HTERT RPE-1 (cell line): ENCODE measurements around the gene POLR2C.

ENCODE experiments used
- in situ Hi-C: fragments of 300-500 bp; cut with MboI; formaldehyde crosslinking; loops from 4 replicates; pipeline ENCODE4 v1.14.3; 2020; ENCODE audit warnings: low sequenced_read_pairs

Gene POLR2C

DNA sequence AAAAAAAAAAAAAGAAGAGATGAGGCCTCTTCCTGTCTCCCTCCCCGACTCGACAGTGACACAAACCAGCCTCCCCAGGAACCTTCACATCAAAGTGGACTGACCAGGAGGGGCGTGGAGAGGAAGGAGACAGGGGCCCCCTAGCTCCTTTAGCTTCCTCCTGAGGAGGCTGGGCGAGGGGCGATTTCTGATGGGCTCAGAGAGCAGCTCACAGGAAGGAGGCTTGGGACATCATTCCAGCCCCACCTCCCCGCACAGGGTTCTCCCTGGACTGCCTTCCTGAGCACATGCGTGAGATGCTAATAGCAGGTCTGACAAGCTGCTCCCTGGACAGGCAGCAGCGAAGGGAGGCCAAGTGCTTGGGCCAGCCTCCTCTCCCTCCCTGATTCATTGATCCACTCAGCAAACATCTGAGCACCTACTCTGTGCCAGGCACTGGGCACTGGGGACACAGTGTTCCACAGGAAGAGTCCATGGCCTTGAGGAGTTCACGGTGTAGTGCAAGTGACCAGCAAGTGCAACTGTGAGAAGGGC lies 38.2 kb downstream of the POLR2C start:
- in situ Hi-C loops = no loop called here

DNA sequence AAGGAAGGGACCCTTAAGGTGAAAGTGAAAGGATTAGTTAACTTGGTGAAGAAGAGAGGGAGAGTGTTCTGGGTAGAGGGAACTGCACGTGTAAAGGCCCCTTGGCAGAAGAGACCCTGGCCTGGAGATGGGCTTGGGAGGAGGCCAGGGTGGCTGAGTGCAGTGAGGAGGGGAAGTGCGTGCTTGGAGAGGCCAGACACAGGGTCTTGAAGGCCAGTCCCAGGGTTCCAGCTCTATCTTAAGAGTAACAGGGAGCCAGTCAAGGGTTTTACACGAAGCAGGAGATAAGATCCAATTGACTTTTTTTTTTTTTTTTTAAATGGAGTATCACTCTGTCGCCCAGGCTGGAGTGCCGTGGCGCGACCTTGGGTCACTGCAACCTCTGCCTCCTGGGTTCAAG lies 39.0 kb downstream of the POLR2C start:
- in situ Hi-C loops = no loop called here

DNA sequence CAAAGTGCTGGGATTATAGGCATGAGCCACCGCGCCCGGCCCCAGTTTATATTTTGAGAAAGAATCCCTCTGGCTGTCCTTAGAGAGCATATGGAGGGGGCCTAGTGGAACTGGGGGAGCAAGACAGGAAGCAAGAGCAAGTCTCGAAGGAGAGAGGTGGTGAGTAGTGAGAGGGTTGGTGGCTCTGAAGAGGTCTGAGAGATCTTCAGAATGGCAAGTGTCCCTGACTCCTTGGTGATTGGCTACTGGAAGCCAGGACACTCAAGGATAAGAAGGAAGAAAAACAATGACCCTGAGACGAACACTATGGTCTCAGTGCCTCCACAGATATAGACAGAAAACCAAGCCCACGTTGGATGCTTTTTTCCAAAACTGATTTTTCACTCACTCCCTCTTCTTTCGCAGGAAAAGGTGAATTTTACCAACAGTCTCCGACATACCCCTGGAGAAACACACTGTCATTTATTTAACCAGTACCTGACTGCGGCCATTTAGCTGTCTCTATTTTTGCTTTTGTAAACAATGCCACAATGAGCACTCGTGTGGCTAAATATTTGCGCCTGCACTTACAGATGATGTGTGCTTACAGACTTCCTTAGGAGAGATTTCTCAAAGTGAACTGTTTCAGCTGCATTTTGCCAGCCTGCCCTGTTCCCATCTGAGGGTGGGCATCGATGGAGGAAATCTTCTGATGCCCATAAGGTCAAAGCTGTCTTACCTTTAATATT lies 39.7 kb downstream of the POLR2C start:
- in situ Hi-C loops = no loop called here

DNA sequence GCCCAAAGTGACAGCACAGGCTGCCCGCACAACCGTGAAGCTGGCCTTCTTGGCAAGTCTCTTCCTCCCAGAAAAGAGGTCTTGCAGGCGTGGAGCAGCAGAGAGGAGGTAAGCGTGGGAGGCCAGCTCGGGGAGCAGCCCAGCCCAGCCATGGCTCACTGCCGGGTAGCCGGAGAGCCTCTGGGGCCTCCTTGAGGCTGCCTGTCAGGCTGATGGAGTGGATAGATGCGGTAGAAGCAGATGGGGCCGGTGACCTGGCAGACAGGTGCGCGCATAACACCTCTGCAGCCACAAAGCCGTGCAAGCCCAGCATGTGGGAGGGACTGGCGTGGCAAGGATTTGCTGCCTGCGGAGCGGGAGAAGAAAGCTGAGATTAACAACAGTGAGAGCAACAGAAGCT lies 40.9 kb downstream of the POLR2C start:
- in situ Hi-C loops = no loop called here

DNA sequence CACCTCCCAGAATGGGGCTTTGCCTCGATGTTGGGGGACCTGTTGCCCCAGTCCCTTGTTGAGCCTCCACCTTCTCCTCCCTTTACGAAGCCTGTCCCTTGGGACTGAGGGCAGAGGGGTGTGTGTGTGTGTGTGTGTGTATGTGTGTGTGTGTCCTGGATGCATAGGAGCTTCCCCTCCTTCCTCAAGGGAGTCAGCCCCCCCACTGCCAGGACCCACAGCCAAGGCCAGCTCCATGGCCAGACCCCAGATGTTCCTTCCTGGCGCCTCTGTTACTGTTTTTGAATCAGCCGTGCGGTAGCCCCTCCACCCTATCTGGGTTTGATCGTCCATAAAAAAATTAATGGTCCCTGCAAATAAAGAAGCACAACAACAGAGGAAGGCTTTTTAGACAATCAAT lies 41.5 kb downstream of the POLR2C start:
- in situ Hi-C loops = no loop called here

DNA sequence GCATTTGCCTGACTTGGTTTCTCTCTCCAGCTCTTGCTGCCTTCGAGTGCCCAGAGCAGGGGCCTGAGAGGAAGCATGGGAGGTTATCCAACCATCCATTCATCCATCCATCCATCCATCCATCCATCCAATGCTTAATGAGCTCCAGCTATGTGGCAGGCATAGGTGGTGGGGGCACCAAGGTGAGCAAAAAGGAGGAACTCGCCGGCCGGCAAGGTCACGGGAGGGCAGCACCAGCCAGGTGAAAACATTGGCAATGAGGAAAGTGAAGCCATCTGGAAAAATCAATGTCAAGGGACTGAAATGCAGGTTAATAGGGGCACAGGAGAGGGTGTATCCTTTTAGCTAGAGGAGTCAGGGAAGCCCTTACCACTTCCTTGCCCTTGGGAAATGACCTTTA lies 42.0 kb downstream of the POLR2C start:
- in situ Hi-C loops = no loop called here

DNA sequence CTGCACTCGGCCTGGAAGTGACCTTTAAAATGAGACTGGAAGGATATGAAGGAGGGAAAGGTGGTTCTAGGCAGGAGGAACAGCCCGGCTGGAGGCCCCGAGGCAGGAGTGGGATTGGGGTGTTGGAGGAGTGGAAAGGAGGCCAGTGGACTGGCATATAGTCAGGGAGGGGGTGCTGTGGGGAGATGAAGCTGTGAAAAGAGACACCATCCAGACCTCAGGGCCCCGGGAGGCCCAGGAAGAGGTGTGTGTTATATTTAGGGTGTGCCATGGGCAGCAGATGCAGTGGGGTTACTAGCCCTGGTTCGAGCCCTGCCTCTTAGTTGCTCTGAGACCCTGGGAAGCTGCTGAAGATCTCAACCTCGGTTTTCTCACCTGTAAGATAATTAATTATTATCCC lies 42.7 kb downstream of the POLR2C start:
- in situ Hi-C loops = no loop called here

DNA sequence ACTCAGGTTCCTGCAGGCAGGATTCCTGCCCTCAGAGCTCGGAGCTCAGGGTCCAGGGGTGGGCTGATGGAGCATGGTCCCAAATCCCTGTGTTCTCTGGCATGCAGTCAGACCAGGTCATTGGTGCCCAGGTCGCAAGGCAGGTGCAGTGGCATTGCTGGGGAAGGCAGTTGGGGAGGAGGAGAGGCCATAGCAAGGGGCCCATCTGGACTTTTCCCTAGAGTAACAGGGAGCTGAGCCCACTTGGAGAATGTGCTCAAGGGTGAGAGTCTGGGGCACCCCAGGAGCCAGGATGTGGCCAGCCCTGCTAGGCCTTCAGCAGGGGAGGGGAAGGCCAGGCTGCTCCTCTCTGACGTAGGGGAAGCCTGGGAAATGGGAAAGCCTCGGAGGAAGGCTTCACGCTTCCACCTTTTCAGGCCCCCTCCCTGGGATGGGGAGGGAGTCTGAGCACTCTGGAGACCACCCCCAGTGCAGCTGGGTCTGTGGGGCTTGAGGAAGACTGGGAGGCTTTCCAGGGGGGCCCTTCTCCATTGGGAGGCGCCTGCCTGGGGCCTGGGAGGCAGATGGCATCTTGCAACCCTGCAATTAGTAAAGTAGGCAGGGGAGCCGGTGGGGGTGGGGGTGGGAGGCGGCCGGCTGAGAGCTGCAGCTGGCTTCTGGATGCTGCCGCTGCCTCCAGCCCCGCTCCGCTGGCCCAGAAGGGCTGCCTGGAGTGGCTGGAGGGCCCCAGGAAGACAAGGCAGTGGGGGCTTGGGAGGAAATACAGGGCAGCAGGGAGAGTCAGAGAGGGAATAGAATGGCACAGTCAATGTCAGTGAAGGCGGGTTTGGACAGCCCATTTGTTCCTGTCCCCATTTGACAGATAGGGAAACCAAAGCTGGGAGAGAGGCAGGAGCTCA lies 44.9 kb downstream of the POLR2C start:
- in situ Hi-C loops = no loop called here

DNA sequence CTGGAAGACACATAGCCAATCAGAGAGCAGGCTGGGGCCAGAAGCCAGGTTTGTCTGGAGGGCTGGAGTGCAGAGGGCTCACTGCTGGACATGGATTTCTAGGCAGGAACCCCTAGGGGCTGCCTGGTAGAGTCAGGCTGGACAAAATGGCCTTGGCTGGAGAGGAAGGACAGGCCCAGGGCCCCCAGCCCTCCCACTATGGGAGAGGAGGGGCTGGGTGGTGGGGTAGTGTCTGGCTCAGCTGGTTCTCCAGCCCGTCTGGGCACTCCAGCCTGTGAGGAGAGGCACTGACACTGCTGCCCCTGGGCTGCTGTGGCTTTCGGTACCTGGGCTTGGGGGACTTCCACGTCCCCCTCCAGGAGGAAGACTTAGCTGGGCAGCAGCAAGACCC lies 45.6 kb downstream of the POLR2C start:
- in situ Hi-C loops = no loop called here

DNA sequence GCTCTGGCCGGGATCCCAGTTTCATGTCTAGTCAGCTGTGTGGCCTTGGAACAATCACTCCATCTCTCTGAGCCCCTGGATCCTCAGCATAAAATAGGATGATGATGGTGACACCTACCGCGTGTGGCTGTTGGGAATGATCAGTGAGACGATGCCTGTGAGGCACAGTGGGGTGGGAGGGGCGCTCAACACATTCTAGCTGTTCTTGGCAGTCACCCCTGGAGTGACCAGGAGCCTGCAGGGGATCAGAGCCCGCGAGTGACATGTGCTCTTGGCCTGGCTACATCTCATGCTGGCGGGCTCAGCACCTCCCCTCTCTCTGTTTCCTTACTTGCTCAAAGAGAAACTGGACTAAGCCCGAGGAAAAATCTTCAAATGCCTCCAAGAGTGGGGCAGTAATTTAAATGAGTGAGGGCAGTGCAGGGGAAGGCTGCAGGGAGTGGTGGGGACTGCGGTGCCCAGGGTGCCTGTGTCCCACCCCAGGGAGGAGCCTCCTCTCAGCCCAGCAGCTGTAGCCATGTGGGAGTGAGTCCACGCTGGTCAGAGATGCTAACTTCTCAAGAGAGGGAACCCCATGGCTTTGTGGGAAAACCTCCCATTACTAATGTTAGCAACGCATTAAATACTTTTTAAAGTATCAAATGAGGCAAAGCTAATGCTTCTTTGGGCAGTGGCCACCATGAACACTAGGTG lies 46.9 kb downstream of the POLR2C start:
- in situ Hi-C loops = no loop called here

DNA sequence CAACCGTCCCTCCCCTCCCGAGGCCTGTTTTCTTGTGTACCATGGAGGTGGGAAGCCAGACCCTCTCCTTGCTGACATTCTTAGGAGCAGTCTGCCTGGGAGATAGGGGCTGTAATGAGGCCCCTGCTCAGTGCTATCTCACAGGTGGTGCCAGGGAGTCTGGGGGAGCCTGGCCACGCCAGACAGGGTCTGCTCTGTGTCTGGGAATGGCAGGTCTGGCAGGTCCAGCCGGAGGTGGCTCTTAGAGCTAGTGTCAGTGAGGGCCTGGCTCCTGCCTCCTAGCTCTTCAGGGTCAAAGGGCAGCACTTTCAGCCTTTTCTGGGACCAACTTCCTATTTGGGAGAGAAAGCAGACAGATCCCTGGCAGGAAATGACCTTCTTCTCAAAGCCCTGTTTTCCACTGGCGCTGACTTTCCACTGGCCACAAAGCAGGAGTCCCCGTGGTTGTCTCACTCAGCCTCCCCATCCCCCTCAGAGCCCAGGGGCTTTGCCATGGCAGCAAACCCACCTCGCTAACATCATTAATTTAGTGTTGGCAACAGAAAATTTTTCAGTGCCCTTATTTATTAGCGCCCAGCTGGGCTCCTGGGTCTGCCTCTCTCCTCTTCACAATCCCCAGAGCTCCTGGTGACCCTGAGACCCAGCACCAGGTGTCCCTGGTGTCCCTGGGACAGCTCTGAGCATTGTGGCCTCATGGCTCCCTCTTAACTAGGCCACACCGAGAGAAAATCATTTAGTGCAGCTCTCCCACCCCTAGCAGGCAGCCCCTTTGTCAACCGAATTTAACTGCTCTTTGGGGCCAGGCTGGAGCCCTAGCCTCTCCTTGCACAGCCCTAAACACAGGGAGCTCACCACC lies 47.8 kb downstream of the POLR2C start:
- in situ Hi-C loops = no loop called here

DNA sequence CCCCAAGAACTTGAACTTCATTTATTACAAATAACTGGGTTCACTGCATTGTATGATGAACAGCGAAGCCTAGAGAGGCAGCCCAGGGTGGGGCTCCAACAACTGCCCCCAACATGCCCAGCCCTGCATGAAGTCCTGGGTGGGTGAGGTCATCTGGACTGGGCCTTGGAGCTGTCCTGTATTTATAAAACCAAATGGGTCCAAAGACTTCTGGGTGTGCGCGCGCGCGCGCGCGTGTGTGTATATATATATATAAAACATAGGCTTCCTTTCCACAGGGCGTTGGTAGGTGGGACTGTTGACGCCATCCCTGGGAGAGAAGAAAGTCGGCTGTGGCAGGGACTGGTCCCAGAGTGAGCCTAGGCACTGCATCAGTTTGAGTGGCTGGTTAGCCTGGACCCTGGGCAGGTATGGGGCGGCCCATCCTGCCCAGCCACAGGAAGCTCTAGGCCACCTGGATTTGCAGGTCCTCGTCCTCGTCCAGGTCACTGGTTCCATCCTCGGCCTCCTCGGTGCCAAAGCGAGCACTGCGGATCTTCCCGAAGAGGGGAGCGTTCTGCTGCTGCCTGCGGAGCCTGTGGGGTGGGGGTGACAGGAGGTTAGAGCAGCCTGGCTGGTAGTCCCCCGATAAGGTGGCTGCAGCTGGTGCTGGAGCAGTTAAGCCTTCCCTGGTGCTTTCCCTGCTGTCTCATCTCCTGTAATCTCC lies 50.0 kb downstream of the POLR2C start:
- in situ Hi-C loops = no loop called here

DNA sequence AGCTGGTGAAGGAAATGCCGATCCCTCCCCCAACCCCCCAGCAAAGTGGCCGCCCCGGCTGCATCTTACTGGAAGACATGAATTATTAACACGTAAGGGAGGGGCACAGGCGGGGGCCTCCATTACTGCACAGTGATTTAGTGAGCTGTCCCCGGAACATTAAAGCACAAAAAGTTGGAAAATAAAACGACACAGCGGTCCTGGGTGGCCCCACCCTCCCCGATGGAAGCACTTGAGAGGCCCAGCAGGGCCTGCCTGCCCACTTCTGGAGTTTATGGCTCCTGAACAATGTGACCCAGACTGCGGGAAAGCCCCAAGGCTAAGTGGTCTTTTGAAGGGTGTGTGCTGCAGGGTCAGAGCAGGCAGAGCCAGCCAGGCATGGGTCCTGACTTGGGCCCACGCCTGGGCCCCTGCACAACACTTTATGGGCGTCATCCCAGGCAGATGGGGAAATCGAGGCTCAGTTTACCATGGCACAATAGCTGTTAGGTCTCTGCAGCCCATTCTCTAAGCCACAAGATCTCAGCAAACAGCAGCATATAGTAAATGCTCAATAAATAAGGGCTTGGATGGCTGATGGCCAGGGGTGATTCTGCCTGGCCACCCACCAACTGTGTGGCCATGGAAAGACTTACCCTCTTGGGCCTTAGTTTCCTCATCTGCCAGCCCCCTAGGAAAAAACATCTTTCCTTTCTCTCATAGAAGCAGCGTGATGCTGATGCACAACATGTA lies 51.1 kb downstream of the POLR2C start:
- in situ Hi-C loops = no loop called here

DNA sequence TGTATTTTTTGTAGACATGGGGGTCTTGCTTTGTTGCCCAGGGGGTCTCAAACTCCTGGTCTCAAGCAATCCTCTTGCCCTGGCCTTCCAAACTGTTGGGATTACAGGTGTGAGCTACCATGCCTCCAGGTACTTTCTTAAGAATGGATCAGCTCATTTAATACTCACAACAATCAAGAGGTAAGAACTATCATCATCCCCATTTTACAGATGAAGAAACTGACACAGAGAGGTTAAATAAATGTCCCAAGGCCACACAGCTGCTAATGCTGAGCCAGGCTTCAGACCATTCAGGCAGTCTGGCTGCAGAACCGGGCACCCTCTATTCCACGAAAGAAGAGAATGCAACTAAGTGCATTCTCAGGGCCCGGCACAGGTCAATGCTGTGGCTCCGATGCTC lies 51.9 kb downstream of the POLR2C start:
- in situ Hi-C loops = no loop called here

DNA sequence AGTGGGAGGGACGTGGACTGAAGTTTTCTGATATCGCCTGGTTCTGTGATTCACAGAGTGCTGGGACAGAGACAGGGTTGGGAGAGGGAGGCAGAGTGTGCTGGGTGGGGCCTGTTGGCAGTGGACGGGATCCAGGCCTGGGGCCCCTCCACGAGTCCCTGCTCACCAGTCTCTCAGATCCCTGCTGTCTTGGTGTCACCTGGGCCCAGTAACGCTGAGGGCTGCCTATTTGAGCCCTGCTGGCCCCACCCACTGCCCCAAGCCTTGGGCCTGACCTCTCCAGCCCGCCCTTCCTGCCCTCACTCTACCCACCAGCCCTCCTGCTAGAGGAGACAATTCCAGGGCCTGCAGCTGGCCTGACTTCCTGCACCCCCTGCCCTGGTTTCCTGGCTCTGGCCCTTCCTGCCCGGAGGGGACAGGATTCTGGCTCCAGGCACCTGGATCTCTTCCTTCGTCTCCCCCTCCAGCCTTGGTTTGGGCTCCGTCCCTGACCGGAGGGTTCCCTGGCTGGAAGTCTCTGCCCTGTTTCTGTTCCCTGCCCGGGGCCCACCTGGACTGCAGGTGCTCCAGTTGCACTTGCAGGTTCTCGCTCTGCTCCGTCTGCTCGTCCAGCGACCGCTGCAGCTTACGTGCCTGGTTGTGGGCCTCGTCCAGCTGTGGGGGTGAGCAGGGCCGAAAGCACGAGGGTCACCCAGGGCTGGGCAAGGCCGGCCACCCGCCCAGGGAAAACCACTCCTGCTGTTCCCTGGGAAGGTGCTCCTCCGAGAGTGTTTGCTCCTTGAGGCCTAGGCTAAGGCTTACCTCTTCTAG lies 52.5 kb downstream of the POLR2C start:
- in situ Hi-C loops = no loop called here

DNA sequence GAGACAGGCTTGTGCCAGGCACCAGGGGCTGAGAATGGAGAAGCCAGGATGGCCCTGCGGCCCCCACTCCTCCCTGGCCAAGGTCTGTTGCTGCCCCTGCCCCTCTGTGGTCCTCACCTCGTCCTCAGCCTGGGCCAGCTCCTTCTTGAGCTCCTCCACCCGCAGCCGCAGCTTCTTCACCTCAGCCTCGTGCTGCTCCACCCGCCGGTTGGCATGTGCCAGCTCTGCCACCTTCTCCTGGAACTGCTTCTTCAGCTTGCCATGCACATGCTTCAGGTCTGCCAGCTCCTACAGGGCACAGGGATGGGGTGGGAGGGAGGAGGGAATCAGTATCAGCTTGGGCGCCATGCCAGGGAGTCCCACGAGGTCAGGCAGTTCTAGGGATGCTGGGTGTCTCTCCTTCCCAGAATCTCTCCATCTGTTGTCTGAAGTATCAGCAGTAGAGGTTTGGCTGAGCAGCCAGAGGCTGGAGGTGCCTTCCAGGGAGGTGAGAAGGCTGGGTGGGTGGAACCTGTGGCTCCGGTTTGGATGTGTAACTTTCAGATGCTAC lies 53.8 kb downstream of the POLR2C start:
- in situ Hi-C loops = no loop called here

DNA sequence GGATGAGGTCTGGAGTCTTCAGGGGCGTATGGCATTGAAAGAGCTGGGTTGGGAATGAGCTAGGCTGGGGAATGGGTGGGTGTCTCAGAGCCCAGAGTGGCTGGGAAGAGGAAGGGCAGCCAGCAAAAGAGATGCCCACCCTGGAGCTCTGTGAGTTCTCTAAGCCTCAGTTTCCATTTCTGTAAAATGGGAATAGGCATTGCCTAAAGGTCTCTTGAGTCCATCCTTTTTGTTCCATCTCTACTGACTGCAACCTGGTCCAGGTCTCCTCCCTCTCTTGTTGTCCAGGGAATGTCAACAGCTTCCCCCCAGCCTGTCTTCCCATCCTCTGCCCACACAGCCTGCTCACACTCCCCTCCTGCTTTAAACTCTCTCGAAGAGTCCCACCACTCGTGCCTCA lies 54.3 kb downstream of the POLR2C start:
- in situ Hi-C loops = no loop called here
